NCI-H510A treated with DMSO at 0.1 percent for 48 hours (cell line): ENCODE measurements around the gene HRH1.
"Not testable (repeated sequence)": the region's sequence is repeated elsewhere in the genome, so short reads cannot be mapped to it uniquely, and the experiment has no call there.

Experiments used
- DNase-seq: peaks from one replicate; lab custom pipeline; 2025; lab: John Stamatoyannopoulos, UW

Gene HRH1

GRCh38 chr3:11140713-11141104 is 13.6 kb upstream of the HRH1 start:
- DNase-seq: no peak

DNA sequence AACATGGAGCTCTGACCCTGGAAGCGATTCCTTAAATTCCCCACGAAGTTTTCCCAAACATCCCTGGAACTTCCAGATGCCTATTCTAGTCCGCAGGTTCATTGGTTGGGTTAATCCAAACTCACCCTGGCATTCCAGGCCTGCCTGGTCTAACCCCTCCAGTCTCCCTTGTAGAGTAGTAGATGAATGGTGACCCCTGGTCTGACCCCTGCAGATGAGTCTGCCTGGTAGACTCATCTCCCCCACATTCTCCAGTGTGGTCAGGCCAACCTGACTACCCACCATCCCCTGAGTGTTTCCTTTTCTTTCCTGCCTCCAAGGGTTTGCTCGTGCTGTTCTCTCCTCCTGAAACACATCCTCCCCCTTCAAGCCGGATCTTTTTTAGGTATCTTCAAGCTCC is 10.8 kb upstream of the HRH1 start:
- DNase-seq: no peak

- no peak for DNase-seq
These were observed 9.3 kb upstream of the HRH1 start for GRCh38 chr3:11144996-11145395.

DNA sequence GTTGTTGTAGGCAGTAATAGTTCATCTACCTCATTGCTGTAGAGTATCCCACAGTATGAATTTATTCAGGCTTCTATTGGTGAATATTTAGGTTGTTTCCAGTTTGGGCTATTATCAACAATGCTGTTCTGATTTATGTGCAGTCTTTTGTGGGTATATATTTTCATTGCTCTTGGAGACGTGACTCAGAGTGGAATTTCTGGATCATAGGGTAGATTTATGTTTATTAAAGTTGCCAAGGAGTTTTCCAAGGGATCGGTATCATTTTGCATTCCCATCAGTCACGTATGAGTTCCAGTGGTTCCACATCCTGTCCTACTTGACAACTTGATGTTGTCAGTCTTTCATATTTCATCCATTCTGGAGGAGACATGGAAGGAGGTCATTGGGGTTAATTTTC is 8.4 kb upstream of the HRH1 start:
- no peak for DNase-seq

GRCh38 chr3:11146773-11147660 is 7.3 kb upstream of the HRH1 start:
- DNase-seq: no peak

DNA sequence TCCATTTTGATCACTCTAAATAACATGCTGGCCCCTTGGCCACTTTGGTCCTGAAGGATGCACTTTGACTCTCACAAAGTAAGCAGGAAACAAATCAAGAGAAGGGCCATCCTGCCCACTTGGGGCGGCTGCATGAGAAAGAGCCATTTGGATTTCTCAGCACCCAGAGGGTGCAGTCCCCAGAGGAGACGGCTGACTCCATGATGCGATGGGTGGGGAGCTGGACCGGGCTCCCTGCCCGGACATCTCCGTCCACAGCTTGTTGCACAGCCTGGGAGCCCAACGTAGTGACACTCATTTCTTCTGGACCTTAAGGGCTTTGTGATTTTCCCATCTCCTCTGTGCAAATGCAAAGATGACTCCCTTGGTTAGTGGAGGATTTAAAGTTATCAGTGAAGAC is 4.0 kb upstream of the HRH1 start:
- no peak for DNase-seq

GRCh38 chr3:11152301-11152700 is 2.0 kb upstream of the HRH1 start:
- DNase-seq: no peak

DNA sequence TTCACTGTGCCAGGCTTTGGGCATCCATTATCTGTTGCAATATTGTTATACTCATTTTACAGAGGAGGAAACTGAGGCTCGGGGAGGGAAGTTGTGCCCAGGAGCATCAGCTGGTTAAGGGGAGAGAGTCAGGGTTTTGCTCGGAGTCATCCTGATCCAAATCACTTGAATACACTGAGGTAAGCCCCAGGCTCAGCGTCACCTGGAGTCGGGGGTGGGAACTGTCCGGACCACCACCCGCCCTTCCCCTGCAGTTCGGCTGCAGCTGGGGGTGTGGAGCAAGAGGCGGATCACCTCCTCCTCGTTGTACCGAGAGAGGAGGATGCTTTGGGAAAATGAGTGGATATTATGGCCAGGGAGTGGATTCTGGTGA is 646 bp downstream of the HRH1 start:
- DNase-seq: no peak

GRCh38 chr3:11155341-11156025 is 1.2 kb downstream of the HRH1 start:
- DNase-seq: peak; percentile 29

- DNase-seq: no peak
These were observed 1.7 kb downstream of the HRH1 start for GRCh38 chr3:11156026-11156410.

DNA sequence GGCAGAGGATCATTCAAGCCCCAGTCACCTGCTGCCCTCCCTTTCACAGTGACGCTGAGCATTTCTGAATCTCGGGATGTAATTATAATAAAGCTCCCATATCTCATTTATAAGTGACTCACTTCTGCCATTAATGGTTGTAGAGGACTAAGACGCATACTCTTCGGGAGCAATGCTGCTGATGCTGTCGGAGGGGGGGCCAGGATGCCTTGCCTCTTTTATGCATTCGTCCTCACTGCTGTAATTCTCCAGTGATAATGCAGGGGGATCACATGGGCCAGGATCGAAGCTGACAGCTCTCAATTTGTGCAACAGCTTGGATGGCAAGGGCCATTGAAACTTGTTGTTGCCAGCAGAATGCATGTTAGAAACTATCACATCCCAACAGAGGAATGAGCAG is 3.1 kb downstream of the HRH1 start:
- no peak for DNase-seq

DNA sequence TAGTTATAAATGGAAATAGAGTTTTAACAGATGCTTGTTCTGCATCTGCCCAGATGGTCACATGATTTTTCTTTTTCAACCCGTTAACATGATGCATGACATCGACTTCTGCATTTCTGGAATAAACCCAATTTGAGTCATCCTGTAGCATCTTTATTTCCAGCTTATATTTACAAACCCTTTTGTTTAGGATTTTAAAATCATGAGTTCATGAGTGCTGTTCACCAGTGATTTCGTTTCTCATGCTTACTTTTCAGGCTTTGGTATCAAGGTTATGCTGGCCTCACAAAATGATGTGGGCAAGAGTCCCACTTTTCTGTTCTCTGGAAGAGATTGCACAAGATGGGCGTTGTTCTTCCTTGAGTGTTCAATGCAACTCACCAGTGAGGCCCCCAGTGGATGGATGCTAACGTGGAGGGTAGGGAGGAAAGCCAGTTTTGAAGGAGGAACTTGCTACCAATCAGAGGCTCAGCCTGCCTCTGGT is 5.2 kb downstream of the HRH1 start:
- DNase-seq: no peak

- no peak for DNase-seq
These were observed 7.4 kb downstream of the HRH1 start for GRCh38 chr3:11161666-11162065.

- no peak for DNase-seq
These were observed 8.4 kb downstream of the HRH1 start for GRCh38 chr3:11162401-11163345.

- DNase-seq: no peak
These were observed 10.3 kb downstream of the HRH1 start for GRCh38 chr3:11164607-11165006.

DNA sequence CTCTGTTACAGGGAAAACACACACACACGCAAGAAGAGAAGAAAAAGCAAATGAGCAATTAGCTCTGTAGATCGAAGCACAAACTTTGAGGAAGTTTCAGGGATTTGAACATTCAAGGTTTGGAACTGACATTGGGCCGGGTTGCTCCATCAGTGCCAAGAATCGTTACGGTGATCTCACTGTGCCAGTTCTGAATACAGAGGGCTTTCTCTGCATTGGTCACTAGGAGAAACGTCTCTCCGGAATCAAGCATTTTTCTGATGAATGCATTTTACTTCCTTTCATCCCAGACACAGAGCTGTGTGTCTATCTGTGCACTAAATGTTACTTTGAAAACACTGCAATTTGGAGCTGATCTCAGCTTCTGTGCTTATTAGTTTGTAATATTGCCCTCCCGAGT is 11.2 kb downstream of the HRH1 start:
- DNase-seq: no peak

DNA sequence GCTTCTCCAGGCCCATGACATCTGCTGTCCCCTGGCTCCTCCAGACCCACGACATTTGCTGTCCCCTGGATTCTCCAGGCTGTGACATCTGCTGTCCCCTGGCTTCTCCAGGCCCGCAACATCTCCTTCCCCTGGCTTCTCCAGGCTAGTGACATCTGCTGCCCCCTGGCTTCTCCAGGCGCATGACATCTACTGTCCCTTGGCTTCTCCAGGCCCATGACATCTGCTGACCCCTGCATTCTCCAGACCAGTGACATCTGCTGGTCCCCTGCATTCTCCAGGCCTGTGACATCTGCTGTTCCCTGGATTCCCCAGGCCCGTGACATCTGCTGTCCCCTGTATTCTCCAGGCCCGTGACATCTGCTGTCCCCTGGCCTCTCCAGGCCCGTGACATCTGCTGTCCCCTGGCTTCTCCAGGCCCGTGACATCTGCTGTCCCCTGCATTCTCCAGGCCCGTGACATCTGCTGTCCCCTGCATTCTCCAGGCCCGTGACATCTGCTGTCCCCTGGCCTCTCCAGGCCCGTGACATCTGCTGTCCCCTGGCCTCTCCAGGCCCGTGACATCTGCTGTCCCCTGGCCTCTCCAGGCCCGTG is 12.6 kb downstream of the HRH1 start:
- not testable (repeated sequence) for DNase-seq

- no peak for DNase-seq
These were observed 13.3 kb downstream of the HRH1 start for GRCh38 chr3:11167590-11167989.

DNA sequence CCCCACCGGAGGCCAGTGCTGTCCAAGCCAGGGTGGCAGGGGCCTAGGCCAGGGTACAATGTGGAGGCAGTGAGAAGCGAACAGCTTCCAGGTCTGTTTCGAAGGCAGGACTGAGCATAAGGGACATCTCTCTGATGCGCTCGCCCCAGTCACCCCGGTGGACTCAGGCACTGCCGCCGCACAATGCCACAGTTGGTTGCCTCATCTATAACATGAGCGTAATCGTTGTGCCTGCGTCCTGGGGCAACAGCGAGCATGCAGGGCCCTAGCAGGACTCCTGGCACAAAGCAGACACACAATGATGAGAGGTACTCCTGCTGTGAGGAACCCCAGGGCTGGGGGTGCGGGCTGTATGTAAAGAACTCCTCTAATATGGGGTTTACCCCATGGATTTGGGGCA is 14.1 kb downstream of the HRH1 start:
- no peak for DNase-seq

DNA sequence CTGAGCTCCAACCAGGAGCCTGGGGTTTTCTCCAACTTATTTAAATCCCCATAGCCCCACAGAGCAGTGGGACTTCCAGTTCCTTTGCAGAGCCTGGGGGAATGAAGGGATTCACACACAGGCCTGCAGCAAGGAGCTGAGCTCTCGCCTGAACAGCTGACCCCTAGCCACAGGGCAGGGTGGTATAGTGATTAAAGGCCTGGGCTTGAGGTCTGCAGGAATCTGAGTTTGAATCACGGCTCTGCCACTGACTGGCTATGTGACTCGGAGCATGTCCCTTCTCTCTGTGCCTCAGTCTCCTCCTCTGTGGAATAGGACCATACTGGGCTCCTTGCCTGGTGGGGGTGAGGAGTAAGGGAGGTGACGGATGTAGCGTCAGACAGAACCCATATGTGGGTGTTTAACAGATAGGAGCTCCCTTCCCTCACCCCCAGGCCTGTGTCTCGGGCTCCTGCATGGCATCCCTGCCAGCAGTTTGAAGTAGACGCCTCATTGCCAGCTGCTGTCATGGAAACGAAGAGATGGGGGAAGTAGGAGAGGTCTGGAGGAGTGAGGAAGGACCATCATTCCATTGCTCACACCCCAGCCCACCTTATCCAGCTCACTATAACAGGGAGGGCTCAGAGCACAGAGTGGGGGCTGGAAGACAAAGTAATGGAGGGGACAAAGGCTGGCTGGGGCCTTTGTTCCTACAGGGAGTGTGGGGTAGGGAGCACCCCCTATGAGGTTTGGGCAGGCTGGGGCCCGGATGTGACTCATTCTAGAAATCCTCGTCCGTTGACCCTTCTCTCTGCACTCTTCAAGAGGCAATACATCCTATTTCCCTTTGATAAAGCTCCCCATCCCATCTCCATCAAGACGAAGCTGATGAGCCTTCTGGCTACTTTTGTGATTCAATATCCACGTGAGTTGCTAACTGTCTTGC is 14.8 kb downstream of the HRH1 start:
- DNase-seq: no peak
